Colonic mucosa (tissue), 4 donors: ENCODE measurements around the gene CELSR1. TPM values are rescaled to one million over a fixed set of nuclear protein-coding genes. Genes with fewer than 3 reads are reported as not detected.

ENCODE experiments used
- DNase-seq: peaks from one replicate; pipeline ENCODE4 v3.0.0-alpha.2; 2020
- H3K27ac ChIP-seq: fragments of 200-600 bp; one replicate; pipeline ENCODE4 v1.8.0; 2021
- H3K27me3 ChIP-seq: fragments of 200-600 bp; one replicate; pipeline ENCODE4 v1.8.0; 2021
- H3K36me3 ChIP-seq: fragments of 200-600 bp; one replicate; pipeline ENCODE4 v1.8.0; 2021
- H3K4me1 ChIP-seq: fragments of 200-600 bp; one replicate; pipeline ENCODE4 v1.8.0; 2021; ENCODE audit warnings: mild to moderate bottlenecking
- H3K4me3 ChIP-seq: fragments of 200-600 bp; one replicate; pipeline ENCODE4 v1.8.0; 2021
- H3K9ac ChIP-seq, 2 donors: one replicate each; pipeline ENCODE4 v1.7.0; 2013; ENCODE audit warnings: control low read depth in 2 of 2, low read depth in 2 of 2, low read length in 2 of 2
- H3K9me3 ChIP-seq: fragments of 200-600 bp; one replicate; pipeline ENCODE4 v1.8.0; 2021
- CTCF ChIP-seq: fragments of 200-600 bp; IDR thresholded peaks from one replicate; pipeline ENCODE4 v1.8.0; 2022; ENCODE audit warnings: antibody characterized with exemption, mild to moderate bottlenecking
- intact Hi-C: fragments of 100-400 bp; cut with DNase I; formaldehyde crosslinking; loops from one replicate; pipeline ENCODE4 v1.14.1; 2022
- total RNA-seq, 2 donors: library from RNA; stranded (reverse); fragmentation: NEBNext Ultra II Directional in 1 of 2; extraction: Animal tissue kit (Norgen Biotek cat#: 25700) in 1 of 2; gene quantifications; one replicate each; pipeline ENCODE4 v1.2.1, GENCODE V29; 2021
- donor health status: healthy.
- donor health status: DM: no; HTN: no; CAD: no.
- donor health status: DM: no; HTN: no; CAD: no.

CELSR1 gene
- total RNA-seq, 2 donors from 2014 or later: 2.7 to 7.8 TPM

- Histone ChIP-seq H3K27me3 (no peaks in the 10 kb centered on the region), H3K9me3 (no peaks in the 10 kb centered on the region), H3K9ac (no peak overlapping the region), H3K27ac (no peak overlapping the region), H3K4me1 (no peaks in the 10 kb centered on the region), H3K4me3 (no peak overlapping the region), H3K36me3 (no peaks in the 10 kb centered on the region)
- intact Hi-C loops: no loop called here
- TF ChIP-seq CTCF: no peak
- DNase-seq: no peak
Measured at GRCh38 chr22:46424496-46424895, 112.9 kb downstream of the CELSR1 start.

- no peak for TF ChIP-seq CTCF
- no peak for DNase-seq
- Histone ChIP-seq H3K9ac (no peak overlapping the region), H3K27ac (no peak overlapping the region), H3K4me3 (no peak overlapping the region), H3K4me1 (no peaks in the 10 kb centered on the region), H3K36me3 (no peaks in the 10 kb centered on the region), H3K27me3 (no peaks in the 10 kb centered on the region), H3K9me3 (no peaks in the 10 kb centered on the region)
- intact Hi-C loops: no loop called here
Measured at GRCh38 chr22:46422896-46423295, 114.5 kb downstream of the CELSR1 start.

- Histone ChIP-seq H3K4me3 (no peak overlapping the region), H3K4me1 (no peaks in the 10 kb centered on the region), H3K27me3 (no peaks in the 10 kb centered on the region), H3K9me3 (no peaks in the 10 kb centered on the region), H3K9ac (no peak overlapping the region), H3K36me3 (no peaks in the 10 kb centered on the region), H3K27ac (no peak overlapping the region)
- intact Hi-C loops: no loop called here
- no peak for DNase-seq
- no peak for TF ChIP-seq CTCF
Measured at GRCh38 chr22:46421267-46421666, 116.2 kb downstream of the CELSR1 start.

- H3K9me3 ChIP-seq: no peaks in the 10 kb centered on the region
- no peaks in the 10 kb centered on the region for H3K36me3 ChIP-seq
- no peak for DNase-seq
- H3K9ac ChIP-seq: no peak overlapping the region
- no peak overlapping the region for H3K4me3 ChIP-seq
- intact Hi-C loops: no loop called here
- H3K27ac ChIP-seq: no peak overlapping the region
- no peak for TF ChIP-seq CTCF
- H3K27me3 ChIP-seq: no peaks in the 10 kb centered on the region
- H3K4me1 ChIP-seq: no peaks in the 10 kb centered on the region
Measured at GRCh38 chr22:46419754-46420571, 117.5 kb downstream of the CELSR1 start.

- no peak overlapping the region for H3K27ac ChIP-seq
- H3K4me1 ChIP-seq: no peaks in the 10 kb centered on the region
- no peak for TF ChIP-seq CTCF
- H3K9me3 ChIP-seq: no peaks in the 10 kb centered on the region
- H3K4me3 ChIP-seq: no peak overlapping the region
- no peak overlapping the region for H3K9ac ChIP-seq
- H3K36me3 ChIP-seq: no peaks in the 10 kb centered on the region
- H3K27me3 ChIP-seq: no peaks in the 10 kb centered on the region
- DNase-seq: no peak
- intact Hi-C loops: no loop called here
Measured at GRCh38 chr22:46418827-46419226, 118.6 kb downstream of the CELSR1 start.
